Subcutaneous abdominal adipose tissue (tissue), 5 donors: ENCODE data around the gene CTNNBL1.

Experiments
- H3K27ac ChIP-seq: one replicate; pipeline ENCODE4 v1.7.0; 2013; ENCODE audit warnings: low read depth, mild to moderate bottlenecking, inconsistent platforms, low read length, moderate library complexity
- H3K27me3 ChIP-seq, 5 donors: one replicate each; pipeline ENCODE4 v1.7.0; 2013; ENCODE audit warnings: low read length in 5 of 5, inconsistent platforms in 1 of 5; ENCODE audit not compliant: control insufficient read depth in 5 of 5, insufficient read depth in 4 of 5
- H3K36me3 ChIP-seq, 5 donors: one replicate each; pipeline ENCODE4 v1.7.0; 2013; ENCODE audit warnings: low read length in 5 of 5; ENCODE audit not compliant: control insufficient read depth in 5 of 5, insufficient read depth in 5 of 5
- H3K4me1 ChIP-seq, 5 donors: one replicate each; pipeline ENCODE4 v1.7.0; 2013; ENCODE audit warnings: low read length in 5 of 5, mild to moderate bottlenecking in 3 of 5, moderate library complexity in 1 of 5; ENCODE audit not compliant: control insufficient read depth in 5 of 5, insufficient read depth in 5 of 5
- H3K4me3 ChIP-seq, 5 donors: one replicate each; pipeline ENCODE4 v1.7.0; 2013; ENCODE audit warnings: low read length in 5 of 5, low read depth in 1 of 5
- H3K9ac ChIP-seq, 5 donors: one replicate each; pipeline ENCODE4 v1.7.0; 2013; ENCODE audit warnings: low read length in 5 of 5, mild to moderate bottlenecking in 4 of 5, moderate library complexity in 3 of 5
- H3K9me3 ChIP-seq, 5 donors: one replicate each; pipeline ENCODE4 v1.7.0; 2013; ENCODE audit warnings: low read length in 5 of 5; ENCODE audit not compliant: control insufficient read depth in 5 of 5
- donor health status: healthy.
- donor health status: healthy.
- donor health status: healthy.
- donor health status: healthy.
- donor health status: healthy.

Gene CTNNBL1

GRCh38 chr20:37822141-37822601 is 128.3 kb downstream of the CTNNBL1 start:
- H3K27ac ChIP-seq = no peak overlapping the region
- H3K4me1 ChIP-seq = no peaks in the 10 kb centered on the region
- H3K27me3 ChIP-seq = no peaks in the 10 kb centered on the region
- no peaks in the 10 kb centered on the region for H3K9me3 ChIP-seq
- H3K9ac ChIP-seq = no peak overlapping the region
- no peak overlapping the region for H3K4me3 ChIP-seq
- peaks cover 0 to 4% (median 0%) of the 10 kb centered on the region in 5 donors for H3K36me3 ChIP-seq

- no peaks in the 10 kb centered on the region for H3K9me3 ChIP-seq
- H3K4me1 ChIP-seq = no peaks in the 10 kb centered on the region
- no peak overlapping the region for H3K4me3 ChIP-seq
- no peaks in the 10 kb centered on the region for H3K27me3 ChIP-seq
- no peak overlapping the region for H3K27ac ChIP-seq
- H3K9ac ChIP-seq = no peak overlapping the region
- H3K36me3 ChIP-seq = peaks cover 0 to 4% (median 0%) of the 10 kb centered on the region in 5 donors
These were observed 129.6 kb downstream of the CTNNBL1 start for GRCh38 chr20:37823296-37823980.

- no peak overlapping the region for H3K4me3 ChIP-seq
- H3K9ac ChIP-seq = no peak overlapping the region
- peaks cover 0 to 4% (median 0%) of the 10 kb centered on the region in 5 donors for H3K36me3 ChIP-seq
- no peak overlapping the region for H3K27ac ChIP-seq
- H3K27me3 ChIP-seq = no peaks in the 10 kb centered on the region
- no peaks in the 10 kb centered on the region for H3K9me3 ChIP-seq
- H3K4me1 ChIP-seq = no peaks in the 10 kb centered on the region
These were observed 133.8 kb downstream of the CTNNBL1 start for GRCh38 chr20:37827605-37828004.

GRCh38 chr20:37828684-37829083 is 134.9 kb downstream of the CTNNBL1 start:
- no peaks in the 10 kb centered on the region for H3K4me1 ChIP-seq
- H3K27me3 ChIP-seq = no peaks in the 10 kb centered on the region
- H3K36me3 ChIP-seq = peaks cover 0 to 4% (median 0%) of the 10 kb centered on the region in 5 donors
- no peak overlapping the region for H3K27ac ChIP-seq
- H3K9me3 ChIP-seq = no peaks in the 10 kb centered on the region
- no peak overlapping the region for H3K4me3 ChIP-seq
- H3K9ac ChIP-seq = no peak overlapping the region

- H3K4me3 ChIP-seq = no peak overlapping the region
- H3K36me3 ChIP-seq = peaks cover 0 to 4% (median 0%) of the 10 kb centered on the region in 5 donors
- H3K4me1 ChIP-seq = no peaks in the 10 kb centered on the region
- no peaks in the 10 kb centered on the region for H3K27me3 ChIP-seq
- H3K9me3 ChIP-seq = no peaks in the 10 kb centered on the region
- no peak overlapping the region for H3K9ac ChIP-seq
- H3K27ac ChIP-seq = no peak overlapping the region
These were observed 135.3 kb downstream of the CTNNBL1 start for GRCh38 chr20:37829128-37829527.

- Histone ChIP-seq H3K9ac (no peak overlapping the region), H3K9me3 (no peaks in the 10 kb centered on the region), H3K36me3 (no peaks in the 10 kb centered on the region), H3K27ac (no peak overlapping the region), H3K4me1 (no peaks in the 10 kb centered on the region), H3K4me3 (no peak overlapping the region), H3K27me3 (no peaks in the 10 kb centered on the region)
These were observed 139.5 kb downstream of the CTNNBL1 start for GRCh38 chr20:37833221-37833896.

- Histone ChIP-seq H3K4me3 (no peak overlapping the region), H3K27ac (no peak overlapping the region), H3K9ac (no peak overlapping the region), H3K9me3 (no peaks in the 10 kb centered on the region), H3K36me3 (peaks cover 7 to 19% (median 14%) of the 10 kb centered on the region in 5 donors), H3K4me1 (no peaks in the 10 kb centered on the region), H3K27me3 (no peaks in the 10 kb centered on the region)
These were observed 143.1 kb downstream of the CTNNBL1 start for GRCh38 chr20:37836926-37837325.

- H3K4me3 ChIP-seq = no peak overlapping the region
- no peaks in the 10 kb centered on the region for H3K4me1 ChIP-seq
- no peak overlapping the region for H3K27ac ChIP-seq
- H3K9me3 ChIP-seq = no peaks in the 10 kb centered on the region
- H3K36me3 ChIP-seq = peaks cover 14 to 29% (median 21%) of the 10 kb centered on the region in 5 donors
- no peak overlapping the region for H3K9ac ChIP-seq
- H3K27me3 ChIP-seq = no peaks in the 10 kb centered on the region
These were observed 144.1 kb downstream of the CTNNBL1 start for GRCh38 chr20:37837924-37838323.

GRCh38 chr20:37838769-37839431 is 145.1 kb downstream of the CTNNBL1 start:
- Histone ChIP-seq H3K4me3 (no peak overlapping the region), H3K9ac (no peak overlapping the region), H3K9me3 (no peaks in the 10 kb centered on the region), H3K27me3 (no peaks in the 10 kb centered on the region), H3K4me1 (no peaks in the 10 kb centered on the region), H3K36me3 (peaks cover 14 to 37% (median 28%) of the 10 kb centered on the region in 5 donors), H3K27ac (no peak overlapping the region)

- Histone ChIP-seq H3K4me1 (no peaks in the 10 kb centered on the region), H3K9me3 (no peaks in the 10 kb centered on the region), H3K9ac (no peak overlapping the region), H3K4me3 (no peak overlapping the region), H3K27me3 (no peaks in the 10 kb centered on the region), H3K36me3 (peaks cover 14 to 43% (median 28%) of the 10 kb centered on the region in 5 donors), H3K27ac (no peak overlapping the region)
These were observed 145.6 kb downstream of the CTNNBL1 start for GRCh38 chr20:37839432-37839827.
